HG03558 (cell line): ENCODE data around the gene PIH1D1.
A peak's percentile ranks its signal among the peaks of the same experiment; 100 is the strongest.
"Not testable (repeated sequence)": the region's sequence is repeated elsewhere in the genome, so short reads cannot be mapped to it uniquely, and the experiment has no call there.

Source experiments
- ATAC-seq: cut with Tn5 transposase; IDR thresholded peaks from one replicate; pipeline ENCODE4 v1.9.1; 2021; ENCODE audit warnings: moderate number of reproducible peaks; ENCODE audit not compliant: unreplicated experiment; ENCODE audit errors: extremely low read depth

The PIH1D1 gene

DNA sequence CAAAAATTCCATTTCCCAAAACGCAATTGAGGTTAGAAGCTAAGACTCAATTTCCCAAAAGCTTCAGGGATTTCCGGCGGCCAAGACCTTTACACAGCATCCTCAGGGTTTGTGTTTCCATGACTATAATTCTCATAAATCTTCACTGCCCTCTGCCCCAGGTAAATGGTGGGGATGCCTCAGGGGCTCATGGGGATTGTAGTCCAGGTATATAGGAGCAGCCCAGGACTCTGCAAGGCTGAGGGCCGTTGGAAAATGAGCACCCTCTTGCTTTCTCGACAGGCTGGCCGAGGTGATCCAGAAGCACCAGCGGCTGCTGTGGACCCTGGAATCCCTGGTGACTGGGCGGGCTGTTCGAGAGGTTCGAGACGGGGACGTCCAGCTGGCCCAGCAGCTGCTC lies 7.8 kb upstream of the PIH1D1 start:
- ATAC-seq, result no peak

DNA sequence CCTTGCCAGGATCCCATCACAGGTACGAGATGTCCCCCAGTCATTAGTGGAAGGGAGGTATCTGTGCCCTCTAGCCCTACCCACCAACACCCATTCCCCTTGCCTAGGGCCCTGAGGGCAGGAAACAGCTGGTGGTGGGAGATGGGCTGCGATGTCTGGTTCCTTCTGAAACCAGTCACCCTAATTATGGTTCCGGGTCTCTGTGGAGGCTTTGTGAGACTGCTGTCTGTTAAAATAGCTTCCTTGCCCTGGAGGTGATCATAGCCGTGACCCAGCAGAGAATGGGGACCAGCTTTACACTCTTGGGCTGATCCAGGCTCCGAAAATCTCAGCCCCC lies 6.9 kb upstream of the PIH1D1 start:
- no peak for ATAC-seq

- ATAC-seq, result no peak
Observed at GRCh38 chr19:49456326-49456725, 4.7 kb upstream of the PIH1D1 start.

DNA sequence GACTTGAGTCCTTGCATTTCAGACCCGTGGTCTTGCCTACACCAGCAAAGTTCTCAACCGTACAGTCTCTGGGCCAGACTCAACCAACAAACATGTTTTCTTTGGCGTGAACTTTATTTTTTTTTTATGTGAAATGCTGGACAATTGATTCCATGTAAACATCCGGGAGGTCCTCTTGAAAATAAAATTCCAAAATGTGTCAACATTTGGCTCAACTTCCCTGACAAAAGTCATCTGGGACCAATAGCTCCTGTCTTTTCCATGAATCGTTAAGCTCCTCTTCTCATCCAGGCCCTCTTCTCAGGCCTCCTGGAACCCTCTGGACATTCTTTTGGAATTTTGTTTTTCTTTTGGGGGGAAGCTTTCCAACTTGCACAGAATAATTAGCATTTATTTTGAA lies 4.2 kb upstream of the PIH1D1 start:
- ATAC-seq, result no peak

DNA sequence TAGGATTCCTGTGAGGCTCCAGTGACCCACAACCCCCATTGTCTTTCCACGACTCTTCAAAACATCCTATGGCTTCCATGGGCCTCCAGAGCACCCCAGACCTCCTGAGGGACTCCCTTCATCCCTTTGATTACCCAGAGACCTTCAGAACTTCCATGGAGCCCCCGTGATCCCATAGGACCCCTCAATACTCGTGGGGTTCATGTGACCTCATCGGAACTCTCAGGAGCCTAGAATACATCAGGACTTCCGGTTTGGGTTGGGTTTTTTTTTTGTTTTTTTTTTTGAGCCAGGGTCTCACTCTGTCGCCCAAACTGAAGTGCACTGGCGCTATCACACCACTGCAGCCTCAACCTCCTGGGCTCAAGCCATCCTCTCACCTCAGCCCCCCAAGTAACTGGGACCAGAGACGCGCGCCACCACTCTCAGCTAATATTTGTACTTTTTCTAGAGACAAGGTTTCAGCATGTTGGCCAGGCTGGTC lies 2.2 kb upstream of the PIH1D1 start:
- no peak for ATAC-seq

DNA sequence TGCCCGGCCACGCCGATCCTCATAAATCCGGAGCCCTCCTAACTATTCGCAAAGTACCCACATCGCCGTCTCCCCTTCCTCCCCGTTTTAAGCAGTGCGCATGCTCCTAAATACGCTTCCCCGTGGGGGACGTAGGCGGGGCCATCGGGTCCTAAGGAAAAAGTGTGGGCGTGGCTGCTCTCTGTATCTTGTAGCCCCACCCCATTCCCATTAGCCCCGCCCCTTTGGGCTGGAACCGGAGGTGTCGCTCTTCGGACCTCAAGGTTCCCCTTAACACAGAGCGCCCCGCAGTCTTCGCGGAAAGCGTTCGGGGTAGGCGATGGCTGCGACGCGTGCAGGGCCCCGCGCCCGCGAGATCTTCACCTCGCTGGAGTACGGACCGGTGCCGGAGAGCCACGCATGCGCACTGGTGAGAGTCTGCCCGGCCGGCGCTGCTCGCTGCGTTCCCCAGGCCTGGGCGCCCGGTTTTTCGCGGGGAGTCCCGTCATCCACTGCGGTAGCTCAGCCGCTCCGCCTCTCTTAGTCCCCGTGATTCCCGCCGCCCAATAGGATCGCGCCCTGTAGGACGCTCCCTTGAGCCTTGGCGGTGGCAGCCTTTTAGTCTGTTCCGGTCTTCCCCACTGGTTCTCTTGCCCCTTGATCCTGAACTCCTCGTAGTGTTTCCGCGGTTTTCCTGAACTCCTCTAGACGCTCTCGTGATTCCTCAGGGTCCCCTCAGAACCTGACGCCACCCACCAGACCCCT lies 1.6 kb upstream of the PIH1D1 start, which contains the start of gene ALDH16A1:
Gene ALDH16A1 (plus strand): TSS at position 213 of the 744 bp plus-strand sequence. CDS start 107 bp downstream, at position 320.
- ATAC-seq, result peak; percentile 66

DNA sequence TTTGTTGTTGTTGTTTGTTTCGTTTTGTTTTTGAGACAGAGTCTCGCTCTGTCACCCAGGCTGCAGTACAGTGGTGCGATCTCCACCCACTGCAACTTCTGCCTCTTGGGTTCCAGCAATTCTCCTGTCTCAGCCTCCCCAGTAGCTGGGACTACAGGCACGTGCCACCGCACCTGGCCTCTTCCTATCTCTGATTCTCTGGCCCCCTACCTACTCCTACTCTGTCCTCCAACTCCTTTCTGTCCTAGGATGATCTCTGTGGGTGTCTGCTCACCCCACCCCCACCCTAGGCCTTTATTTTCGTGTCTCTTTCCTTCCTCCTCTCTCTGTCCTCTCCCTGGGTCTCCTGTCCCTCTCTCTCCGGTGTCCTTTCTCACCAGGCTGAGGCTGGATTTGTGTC lies 1.2 kb downstream of the PIH1D1 start:
- no peak for ATAC-seq

DNA sequence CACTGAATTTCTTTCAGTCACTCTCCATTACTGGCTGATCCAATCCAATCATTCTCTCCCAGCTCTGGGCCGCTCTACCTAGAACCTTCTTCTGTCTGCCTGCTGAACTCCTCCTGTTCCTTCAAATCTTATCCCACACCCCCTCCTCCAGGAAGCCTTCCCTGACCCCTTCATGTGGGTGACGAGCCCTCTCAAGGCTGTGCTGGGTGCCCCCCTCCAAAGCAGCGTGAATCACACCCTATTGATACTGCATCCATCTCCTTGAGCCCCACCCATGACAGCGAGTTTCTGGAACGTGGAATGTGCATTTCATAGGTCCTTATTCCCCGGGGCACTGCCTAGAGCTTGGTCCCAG lies 3.2 kb downstream of the PIH1D1 start:
- no peak for ATAC-seq

GRCh38 chr19:49447485-49448431 lies 3.9 kb downstream of the PIH1D1 start:
- ATAC-seq, result no peak

GRCh38 chr19:49445997-49446396 lies 5.6 kb downstream of the PIH1D1 start:
- no peak for ATAC-seq

DNA sequence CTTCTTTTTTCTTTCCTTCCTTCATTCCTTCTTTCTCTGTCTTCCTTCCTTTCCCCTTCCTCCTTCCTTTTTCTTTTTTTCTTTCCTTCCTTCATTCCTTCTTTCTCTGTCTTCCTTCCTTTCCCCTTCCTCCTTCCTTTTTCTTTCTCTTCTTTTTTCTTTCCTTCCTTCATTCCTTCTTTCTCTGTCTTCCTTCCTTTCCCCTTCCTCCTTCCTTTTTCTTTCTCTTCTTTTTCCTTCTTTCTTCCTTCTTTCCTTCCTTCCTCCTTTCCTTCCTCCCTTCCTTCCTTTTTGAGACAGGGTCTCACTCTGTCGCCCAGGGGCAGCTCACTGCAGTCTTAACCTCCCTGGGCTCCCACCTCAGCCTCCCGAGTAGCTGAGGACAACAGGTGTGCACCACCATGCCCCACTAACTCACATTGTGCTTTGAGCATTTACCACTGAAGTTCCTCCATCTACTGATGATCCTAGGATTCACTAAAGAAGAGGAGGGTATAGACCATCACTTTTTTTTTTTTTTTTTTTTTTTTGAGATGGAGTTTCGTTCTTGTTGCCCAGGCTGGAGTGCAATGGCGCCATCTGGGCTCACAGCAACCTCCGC lies 7.4 kb downstream of the PIH1D1 start:
- not testable (repeated sequence) for ATAC-seq

DNA sequence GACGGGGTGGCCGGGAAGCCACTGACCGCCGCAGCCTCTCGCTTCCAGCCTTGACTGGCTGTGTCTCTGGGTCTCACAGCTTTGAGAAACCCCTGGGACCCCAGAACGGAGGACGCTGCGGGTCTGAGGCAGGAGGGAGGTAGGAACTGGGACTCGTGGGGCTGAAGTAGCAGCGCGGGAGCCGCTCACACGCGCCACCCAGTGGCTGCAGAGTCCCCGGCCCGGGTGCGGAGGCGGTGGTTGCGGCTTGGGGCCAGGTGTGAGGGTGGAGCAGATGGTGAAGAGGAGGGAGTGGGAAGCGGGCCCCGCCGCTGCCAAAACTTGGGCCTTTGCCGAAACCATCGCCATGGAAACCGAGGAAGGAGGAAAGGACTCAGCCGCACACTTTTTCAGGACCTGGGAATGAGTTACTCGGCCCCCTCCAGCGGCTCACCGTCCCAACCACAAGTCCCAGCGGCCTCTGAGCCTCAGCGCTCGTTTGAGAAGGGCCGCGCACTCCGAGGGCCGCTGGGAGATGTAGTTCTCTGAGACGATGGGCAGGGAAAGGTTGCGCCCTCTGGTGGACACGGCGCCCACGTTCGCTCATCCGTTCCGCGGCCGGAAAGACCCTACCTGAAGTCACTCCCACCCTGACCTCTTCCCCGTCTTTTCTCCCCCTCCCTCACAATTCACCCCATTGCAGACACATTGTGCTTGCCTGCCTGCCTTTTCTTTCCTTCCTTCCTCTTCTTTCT lies 8.1 kb downstream of the PIH1D1 start:
- ATAC-seq, result peak; percentile 39

DNA sequence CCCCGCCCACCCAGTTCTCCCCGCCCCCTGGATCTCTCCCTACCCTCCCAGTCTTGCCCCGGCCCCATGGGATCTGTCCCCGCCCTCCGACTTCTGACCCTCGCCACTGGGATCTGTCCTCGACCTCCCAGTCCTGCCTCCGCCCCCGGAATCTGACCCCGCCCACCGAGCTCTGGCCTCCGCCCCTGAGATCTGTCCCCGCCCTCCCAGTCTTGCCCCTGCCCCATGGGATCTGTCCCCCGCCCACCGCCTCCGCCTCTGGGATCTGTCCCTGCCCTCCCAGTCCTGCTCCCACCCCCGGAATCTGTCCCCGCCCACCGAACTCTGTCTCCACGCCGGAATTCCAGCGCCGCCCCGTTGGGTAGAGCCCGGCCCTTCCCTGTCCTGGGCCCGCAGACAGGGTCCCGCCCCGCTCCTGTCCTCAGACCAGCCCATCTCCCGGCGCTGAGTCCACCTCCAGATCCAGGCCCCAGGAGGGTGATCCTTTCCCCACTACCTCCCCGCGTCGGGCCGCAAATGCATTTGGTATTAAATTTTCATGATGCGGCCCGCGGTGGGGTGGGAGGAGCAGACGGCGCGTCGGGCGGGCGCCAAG lies 8.7 kb downstream of the PIH1D1 start:
- ATAC-seq, result no peak

DNA sequence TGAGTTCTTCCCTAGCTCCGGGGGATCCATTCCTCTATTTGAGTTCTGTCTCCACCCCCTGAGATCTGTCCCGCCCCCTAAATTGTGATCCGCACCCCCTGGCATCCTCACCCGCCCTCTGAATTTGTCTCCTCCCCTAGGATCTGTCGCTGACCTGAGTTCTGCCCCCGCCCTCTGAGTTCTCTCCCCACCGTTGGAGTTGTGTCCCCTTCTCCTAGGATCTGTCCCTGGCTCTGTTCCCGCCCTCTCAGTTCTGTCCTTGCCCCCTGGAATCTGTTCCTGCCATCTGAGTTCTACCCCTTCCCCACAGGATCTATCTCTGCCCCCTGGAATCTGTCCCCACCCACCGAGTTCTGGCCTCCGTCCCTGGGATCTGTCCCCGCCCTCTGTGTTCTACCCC lies 9.3 kb downstream of the PIH1D1 start:
- no peak for ATAC-seq

DNA sequence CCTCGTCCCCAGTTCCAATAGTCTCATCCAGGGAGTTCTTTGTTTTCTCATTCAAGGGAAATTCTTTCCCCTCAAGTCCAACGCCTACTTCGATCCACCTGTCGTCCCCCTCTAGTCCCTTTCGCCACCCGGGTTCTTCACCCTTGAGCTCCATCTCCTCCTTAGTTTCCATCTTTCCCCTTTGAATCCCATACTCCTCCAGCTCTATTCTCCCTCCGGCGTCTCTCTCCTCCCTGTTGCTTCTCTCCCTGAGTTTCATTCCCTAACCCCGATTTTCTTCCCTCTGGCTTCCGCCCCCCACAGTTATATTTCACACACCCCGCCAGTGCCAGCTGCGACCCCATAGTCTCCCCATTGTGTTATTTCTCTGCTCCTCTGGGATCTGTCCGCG lies 9.7 kb downstream of the PIH1D1 start:
- ATAC-seq, result no peak

DNA sequence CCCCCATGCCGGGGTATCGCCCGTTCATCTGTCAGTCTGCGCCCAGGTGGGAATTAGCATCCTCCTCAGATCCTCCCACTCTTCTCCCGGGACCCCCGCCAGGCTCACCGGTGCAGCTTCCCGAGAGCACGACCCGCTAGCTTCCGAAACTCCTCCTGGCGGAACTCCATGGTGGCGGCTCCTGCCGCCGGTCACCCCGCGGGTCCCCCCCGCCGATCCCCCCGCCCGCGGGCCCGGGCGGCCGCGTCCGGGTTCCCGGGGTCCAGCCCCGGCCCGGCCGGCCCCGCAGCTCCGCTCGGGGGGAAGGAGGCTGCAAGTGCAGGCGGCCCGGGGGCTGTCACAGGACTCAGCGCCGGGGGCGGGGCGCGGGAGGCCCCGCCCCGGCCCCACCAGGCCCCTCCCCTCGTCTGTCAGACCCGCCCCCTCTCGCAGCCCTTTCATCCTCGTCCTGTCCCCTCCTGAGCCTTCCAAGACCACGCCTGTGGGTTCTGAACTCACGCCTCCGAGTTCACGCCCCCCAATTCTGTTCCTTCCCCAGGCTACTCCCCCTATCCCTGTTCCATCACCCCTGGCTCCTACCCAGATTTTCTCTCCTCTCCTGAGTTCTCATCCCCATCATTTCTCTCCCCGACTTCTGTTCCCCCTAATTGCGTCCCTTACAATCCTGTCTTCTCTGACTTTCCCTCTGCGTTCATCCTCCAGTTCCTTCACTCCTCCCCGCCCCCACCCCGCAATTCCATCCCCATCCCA lies 10.2 kb downstream of the PIH1D1 start, which contains the start of gene SLC17A7:
Gene SLC17A7 (minus strand): TSS at position 318 of the 750 bp plus-strand sequence. CDS start 148 bp downstream, at position 170.
- ATAC-seq, result no peak

GRCh38 chr19:49440439-49441209 lies 11.0 kb downstream of the PIH1D1 start:
- ATAC-seq, result no peak

- ATAC-seq, result no peak
Observed at GRCh38 chr19:49439836-49440235, 11.8 kb downstream of the PIH1D1 start.
